ENCODE results near the gene THOP1.
"Not testable (repeated sequence)": the region's sequence is repeated elsewhere in the genome, so short reads cannot be mapped to it uniquely, and the experiment has no call there.

GRCh38 chr19:2792666-2793065, 7.4 kb downstream of the THOP1 start:
- TF ChIP-seq CTCF, POLR2A (IDR thresholded peaks at IDR 0.05): not testable (repeated sequence)

Measured in esophagus squamous epithelium (tissue), 4 donors.